GM18867 (cell line): Measurements from ENCODE around the gene CAMK2G.
"Not testable (repeated sequence)": the region's sequence is repeated elsewhere in the genome, so short reads cannot be mapped to it uniquely, and the experiment has no call there.

Experiments used
- ATAC-seq: cut with Tn5 transposase; IDR thresholded peaks from one replicate; pipeline ENCODE4 v1.9.1; 2021; ENCODE audit warnings: mild to moderate bottlenecking, moderate library complexity; ENCODE audit not compliant: unreplicated experiment

CAMK2G gene

DNA sequence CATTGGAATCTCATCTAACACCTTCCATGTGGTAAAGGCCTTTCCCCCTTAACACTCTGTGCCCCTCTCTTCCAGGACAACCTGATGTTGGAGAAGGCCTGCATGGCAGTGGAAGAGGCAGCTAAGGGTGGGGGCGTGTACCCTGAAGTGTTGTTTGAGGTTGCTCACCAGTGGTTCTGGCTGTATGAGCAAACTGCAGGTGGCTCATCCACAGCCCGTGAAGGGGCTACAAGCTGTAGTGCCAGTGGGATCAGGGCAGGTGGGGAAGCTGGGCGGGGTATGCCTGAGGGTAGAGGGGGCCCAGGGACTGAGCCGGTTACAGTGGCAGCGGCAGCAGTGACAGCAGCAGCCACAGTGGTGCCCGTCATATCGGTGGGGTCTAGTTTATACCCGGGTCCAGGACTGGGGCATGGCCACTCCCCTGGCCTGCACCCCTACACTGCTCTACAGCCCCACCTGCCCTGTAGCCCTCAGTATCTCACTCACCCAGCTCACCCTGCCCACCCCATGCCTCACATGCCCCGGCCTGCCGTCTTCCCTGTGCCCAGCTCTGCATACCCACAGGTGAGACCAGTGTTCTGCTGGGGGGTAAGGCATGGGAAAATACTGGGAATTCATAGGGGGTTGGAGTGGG is 75.3 kb downstream of the CAMK2G start:
- ATAC-seq = no peak

DNA sequence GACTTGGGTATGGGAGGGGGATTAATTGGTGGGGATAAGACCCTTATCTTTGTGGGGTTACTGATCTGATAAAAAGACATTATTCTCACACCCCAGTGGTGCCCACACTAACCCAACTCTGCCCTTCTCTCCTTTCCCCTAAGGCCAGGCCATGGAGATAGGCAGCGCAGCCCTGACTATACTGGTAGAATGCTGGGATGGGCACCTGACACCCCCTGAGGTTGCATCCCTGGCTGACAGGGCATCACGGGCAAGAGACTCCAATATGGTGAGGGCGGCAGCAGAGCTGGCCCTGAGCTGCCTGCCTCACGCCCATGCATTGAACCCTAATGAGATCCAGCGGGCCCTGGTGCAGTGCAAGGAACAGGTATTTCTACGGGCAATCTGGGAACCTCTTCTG is 76.3 kb downstream of the CAMK2G start:
- ATAC-seq = no peak

DNA sequence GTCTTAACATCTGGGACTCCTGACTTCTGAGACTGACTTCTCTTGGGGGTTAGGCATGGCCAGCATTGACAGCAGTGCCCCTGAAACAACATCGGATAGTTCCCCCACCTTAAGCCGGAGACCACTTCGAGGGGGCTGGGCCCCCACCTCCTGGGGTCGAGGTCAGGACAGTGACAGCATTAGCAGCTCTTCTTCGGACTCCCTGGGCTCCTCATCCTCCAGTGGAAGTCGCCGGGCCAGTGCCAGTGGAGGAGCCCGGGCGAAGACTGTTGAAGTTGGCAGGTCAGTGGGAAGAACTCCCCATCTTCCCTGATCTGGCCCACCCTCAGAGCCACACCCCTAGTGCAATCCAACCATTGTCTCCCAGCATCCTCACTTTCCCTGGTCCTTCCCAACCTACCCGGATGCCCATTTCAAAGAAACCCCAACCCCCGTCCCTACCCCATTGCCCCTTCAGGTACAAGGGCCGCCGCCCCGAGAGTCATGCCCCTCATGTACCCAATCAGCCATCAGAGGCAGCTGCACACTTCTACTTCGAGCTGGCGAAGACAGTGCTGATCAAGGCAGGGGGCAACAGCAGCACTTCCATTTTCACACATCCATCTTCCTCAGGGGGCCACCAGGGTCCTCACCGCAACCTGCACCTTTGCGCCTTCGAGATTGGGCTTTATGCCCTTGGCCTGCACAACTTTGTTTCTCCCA is 76.9 kb downstream of the CAMK2G start:
- no peak for ATAC-seq

DNA sequence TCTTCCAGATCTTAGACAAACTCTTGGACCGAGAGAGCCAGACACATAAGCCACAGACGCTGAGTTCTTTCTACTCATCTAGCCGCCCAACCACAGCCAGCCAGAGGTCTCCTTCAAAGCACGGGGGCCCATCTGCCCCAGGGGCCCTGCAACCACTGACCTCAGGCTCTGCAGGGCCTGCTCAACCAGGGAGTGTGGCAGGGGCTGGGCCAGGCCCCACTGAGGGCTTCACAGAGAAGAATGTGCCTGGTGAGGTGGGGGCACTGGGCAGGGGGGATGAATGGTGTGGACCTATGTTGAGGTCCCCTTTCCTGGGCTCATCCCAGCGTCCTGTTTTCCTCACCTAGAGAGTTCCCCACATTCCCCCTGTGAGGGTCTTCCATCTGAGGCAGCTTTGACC is 77.6 kb downstream of the CAMK2G start:
- no peak for ATAC-seq

DNA sequence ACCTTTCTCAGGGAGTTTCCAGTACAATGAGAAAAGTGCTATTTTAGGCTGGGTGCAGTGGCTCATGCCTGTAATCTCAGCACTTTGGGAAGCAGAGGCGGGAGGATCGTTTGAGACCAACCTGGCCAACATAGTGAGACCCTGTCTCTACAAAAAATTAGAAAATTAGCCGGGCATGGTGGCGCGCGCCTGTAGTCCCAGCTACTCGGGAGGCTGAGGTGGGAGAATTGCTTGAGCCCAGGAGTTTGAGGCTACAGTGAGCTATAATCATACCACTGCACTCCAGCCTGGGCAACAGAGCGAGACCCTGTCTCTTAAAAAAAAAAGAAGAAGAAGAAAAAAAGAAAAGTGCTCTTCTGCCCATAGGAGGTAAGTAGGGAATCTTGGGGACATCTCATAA is 78.3 kb downstream of the CAMK2G start:
- not testable (repeated sequence) for ATAC-seq

DNA sequence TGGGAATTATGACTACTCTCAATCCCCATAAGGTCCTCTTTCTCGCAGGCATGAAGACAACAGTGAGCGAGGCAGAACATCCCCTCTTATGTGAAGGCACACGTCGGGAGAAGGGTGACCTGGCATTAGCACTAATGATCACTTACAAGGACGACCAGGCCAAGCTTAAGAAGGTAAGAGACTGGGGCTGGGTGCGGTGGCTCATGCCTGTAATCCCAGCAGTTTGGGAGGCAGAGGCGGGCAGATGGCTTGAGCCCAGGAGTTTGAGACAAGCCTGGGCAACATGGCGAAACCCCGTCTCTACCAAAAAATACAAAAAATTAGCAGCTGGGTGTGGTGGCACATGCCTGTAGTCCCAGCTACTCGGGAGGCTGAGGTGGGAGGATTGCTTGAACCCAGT is 78.9 kb downstream of the CAMK2G start:
- ATAC-seq = not testable (repeated sequence)

DNA sequence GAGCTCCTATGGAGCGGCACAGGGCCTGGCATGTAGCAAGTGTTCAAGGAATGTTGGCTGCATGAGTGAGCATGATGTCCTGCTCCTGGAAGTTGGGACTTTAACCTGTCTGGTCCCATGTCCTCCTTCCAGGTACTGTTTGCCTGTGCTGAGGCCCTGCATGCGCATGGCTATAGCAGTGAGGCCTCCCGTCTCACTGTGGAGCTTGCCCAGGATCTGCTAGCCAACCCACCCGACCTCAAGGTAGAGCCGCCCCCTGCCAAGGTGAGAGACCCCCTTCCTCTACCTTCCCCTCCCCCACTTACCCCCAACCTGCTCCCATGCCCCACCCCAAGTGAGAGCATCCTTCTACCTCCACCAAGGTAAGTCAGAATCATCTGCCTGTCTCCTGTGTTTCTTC is 80.9 kb downstream of the CAMK2G start:
- ATAC-seq = no peak

DNA sequence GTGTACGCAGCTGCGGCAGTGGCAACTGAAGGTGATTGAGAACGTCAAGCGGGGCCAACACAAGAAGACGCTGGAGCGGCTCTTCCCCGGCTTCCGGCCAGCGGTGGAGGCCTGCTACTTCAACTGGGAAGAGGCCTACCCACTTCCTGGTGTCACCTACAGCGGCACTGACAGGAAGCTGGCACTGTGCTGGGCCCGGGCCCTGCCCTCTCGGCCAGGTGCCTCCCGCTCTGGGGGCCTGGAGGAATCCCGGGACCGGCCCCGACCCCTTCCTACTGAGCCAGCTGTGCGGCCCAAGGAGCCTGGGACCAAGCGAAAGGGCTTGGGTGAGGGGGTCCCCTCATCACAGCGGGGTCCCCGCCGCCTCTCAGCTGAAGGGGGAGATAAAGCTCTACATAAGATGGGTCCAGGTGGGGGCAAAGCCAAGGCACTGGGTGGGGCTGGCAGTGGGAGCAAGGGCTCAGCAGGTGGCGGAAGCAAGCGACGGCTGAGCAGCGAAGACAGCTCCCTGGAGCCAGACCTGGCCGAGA is 82.4 kb downstream of the CAMK2G start:
- no peak for ATAC-seq

DNA sequence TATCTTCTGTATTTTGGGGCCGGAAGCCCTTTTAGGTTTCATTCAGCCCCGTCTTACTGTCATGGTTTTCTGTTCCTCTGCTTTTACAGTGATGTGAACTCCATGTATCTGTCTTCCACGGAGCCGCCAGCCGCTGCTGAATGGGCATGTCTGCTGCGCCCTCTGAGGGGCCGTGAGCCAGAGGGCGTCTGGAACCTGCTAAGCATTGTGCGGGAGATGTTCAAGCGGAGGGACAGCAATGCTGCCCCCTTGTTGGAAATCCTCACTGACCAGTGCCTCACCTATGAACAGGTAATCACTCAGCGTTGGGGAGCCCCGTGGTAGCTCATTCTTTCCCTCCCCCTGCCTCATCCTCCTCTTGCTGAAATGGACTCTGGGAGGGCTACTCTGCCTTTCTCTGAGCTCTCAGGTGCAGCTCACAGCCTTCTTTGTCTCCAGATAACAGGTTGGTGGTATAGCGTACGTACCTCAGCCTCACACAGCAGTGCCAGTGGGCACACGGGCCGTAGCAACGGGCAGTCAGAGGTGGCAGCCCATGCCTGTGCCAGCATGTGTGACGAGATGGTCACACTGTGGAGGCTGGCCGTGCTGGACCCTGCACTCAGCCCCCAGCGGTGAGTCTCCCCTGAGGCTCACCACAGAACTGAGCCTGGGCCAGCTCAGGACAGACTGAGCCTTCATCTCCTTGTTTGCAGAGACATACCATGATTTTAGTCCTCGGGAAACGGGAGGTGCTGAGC is 83.3 kb downstream of the CAMK2G start:
- no peak for ATAC-seq

DNA sequence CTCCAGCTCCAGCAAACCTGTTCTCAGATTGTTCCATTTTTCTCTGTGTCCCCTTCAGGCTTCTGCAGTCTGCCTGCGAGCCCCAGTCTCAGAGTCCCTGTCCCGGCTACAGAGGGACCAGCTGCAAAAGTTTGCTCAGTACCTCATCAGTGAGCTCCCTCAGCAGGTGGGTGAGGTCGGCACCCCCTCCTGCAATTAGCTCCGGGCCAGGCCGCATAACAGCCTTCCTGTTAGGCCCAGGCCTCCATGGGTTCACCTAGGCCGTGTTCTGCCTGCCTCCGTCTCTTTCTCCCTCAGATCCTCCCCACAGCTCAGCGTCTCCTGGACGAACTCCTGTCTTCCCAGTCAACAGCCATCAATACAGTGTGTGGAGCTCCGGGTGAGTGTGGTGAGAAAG is 84.7 kb downstream of the CAMK2G start:
- ATAC-seq = no peak

DNA sequence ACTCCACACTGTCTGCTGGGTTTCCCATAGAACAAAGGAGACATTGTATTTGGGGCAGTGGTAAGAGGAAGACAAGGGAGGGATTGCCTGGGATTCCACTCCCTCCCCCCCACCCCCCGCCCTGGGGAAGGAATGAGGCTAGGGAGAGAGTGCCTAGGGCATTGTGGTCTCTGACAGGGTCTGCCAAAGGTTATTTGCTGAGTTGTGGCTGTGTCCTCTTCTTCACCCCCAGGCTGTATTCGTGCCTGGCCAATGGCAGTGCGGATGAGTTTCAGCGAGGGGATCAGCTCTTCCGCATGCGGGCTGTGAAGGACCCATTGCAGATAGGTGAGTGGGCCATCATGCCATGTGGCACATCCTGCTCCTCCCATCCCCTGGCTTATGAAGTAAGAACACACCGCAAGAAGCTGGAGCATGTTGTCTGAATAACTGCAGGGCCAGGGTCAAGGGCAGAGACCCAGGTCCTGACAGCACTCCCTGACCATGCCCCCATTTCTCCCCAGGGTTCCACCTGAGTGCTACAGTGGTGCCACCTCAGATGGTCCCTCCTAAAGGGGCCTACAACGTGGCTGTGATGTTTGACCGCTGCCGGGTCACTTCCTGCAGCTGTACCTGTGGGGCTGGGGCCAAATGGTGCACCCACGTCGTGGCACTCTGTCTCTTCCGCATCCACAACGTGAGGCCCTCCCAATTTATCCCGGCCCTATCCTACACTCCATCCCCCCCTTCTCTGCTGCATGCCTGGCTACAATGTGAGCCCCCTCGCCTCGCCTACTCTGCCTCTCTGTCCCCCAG is 85.3 kb downstream of the CAMK2G start:
- ATAC-seq = no peak

DNA sequence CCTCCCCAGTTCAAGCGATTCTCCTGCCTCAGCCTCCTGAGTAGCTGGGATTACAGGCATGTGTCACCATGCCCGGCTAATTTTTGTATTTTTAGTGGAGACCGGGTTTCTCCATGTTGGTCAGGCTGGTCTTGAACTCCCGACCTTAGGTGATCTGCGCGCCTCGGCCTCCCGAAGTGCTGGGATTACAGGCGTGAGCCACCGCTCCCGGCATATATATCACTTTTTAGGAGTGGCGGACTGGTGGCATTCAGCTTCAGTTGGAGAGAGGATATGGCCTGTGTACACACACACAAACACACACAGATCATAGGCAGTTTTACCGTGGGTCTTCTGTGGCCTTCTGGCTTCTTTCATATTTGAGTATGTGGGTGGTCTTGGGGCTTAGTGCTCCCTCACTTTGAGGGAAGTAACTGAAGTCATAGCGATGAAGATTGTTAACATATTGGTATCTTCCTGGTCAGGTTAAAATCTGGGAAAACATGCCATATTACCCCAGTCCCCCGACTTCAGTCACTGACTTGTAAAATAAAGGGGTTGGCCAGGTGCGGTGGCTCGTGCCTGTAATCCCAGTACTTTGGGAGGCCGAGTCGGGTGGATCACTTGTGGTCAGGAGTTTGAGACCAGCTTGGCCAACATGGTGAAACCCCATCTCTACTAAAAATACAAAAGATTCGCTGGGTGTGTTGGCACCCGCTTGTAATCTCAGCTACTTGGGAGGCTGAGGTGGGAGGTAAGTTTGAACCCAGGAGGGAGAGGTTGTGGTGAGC is 87.1 kb downstream of the CAMK2G start:
- not testable (repeated sequence) for ATAC-seq

DNA sequence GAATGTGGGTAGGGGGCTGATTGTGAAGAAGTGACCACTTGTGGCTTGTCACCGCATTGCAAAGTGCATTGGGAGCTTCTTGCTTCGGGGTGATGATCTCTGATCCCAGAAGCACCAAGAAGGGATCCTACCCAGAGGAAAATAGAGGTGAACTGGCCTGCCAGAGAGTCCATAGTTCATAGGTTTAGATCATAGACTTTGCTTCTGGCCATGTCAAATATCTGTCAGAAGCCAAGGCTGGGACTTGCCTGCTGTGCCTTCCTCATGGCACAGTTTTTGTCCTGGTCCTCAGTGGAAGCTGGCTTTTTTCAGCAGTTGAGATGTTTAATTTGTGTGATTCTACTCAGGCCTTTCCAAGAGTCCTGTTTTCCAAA is 87.9 kb downstream of the CAMK2G start:
- ATAC-seq = no peak

DNA sequence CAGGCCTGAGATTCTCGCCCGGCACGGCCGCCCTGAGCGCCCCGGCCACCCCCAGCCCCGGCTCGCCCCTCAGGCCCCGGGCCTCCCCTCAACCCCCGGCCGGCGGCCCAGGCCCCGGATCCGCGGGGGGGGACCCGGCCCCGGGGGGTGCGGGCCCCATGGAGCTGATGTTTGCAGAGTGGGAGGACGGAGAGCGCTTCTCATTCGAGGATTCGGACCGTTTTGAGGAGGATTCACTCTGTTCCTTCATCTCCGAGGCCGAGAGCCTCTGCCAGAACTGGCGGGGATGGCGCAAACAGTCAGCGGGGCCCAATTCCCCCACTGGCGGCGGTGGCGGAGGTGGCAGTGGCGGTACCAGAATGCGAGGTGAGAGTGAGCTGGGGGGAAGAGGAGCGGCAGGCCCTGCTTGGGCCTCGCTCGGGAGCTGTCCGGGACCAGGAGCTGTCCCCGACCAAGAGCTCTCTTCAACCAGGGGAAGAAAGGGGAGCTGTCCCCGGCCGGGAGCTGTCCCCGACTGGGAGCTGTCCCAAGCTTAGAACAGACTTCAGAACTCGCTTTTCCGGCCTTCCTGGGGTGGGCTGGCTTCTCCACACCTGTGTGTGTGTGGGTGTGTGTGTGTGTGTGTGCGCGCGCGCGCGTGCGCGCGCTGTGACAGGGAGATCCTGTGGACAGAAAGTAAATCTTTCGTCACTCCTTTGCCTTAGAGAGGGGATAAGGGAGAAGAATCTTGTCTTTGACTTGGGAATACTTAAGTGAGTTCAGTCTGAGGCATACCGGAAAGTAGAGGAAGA is 88.4 kb downstream of the CAMK2G start:
- peak; percentile 28 for ATAC-seq

DNA sequence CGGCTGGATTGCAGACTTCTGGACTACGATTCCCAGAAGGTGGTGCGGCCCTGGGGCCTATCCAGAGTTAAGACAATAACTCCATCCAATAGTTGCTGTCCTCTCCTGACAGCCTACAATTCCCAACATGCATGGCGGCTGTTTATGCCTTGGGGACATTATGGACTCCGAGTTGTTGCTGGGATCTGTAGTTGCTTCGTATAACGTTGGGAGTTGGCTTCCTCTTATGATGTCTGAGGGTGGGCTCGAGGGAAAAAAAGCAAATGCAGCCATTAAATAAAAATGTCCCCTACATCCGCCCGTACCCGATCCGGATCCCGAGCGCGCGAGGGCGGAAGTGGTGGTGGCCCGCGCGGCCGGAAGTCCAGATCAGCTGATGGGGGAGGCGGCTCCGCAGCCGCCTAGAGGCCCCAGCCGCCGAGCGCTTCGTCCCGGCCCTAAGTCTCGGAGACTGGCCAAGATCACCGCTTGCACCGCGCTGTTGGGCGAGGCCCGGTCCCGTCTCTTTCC is 89.1 kb downstream of the CAMK2G start, which contains the start of gene ZSWIM8:
ZSWIM8 (plus strand) TSS at position 396 of the 510 bp plus-strand sequence. CDS start 273 bp downstream, outside the sequence.
- ATAC-seq = peak; percentile 69

DNA sequence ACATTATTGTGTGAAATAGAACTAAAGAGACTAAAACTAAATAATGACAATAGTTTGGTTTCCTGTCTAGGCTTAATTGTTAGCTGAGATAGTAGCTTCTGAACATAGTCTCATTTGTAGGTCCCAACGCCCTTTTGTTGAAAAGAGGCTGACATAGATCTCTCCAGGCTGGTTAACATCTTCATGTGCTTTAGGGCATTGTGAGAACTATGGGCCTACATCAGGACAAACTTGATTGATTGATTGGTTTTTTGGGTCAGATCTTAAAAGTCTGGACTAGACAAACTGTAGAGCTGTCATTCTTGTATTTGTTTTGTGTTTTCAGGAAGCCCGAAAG is 91.6 kb downstream of the CAMK2G start:
- ATAC-seq = no peak

DNA sequence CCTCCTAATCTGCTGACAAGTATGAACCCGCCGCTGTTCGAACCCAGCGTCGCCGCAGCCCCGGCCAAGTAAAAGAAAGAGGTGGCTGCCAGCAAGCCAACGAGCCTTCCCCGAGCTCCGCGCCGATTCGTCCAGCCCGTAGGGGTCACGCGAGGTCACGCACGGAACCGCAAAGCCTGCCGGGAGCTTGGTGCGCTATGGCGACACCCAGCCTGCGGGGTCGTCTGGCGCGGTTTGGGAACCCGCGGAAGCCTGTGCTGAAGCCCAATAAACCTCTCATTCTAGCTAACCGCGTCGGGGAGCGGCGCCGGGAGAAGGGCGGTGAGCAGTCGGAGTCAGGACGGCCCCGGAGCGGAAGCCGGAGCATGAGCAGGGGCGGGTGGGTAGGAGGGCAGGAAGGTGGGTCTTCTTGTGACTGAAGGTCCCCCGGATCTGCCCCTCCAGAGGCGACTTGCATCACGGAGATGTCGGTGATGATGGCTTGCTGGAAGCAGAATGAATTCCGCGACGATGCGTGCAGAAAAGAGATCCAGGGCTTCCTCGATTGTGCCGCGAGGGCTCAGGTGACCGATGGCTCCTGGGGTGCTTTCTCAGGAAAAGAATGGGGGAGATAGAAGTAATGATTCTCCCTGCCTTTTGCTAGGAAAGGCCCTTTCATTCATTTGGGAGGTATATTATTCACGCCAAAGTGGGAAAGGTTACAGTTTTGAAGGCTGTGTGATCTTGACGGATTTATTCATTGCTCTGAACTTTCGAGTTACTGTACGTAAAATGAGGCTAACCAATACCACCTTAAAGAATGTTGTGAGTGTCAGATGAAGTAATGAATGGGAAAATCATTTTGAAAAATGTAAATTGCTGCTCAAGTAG is 92.2 kb downstream of the CAMK2G start, which contains the start of gene CHCHD1:
CHCHD1 (plus strand) TSS at position 170 of the 870 bp plus-strand sequence; CDS start at position 198, 28 bp downstream.
- ATAC-seq = peak; percentile 53

DNA sequence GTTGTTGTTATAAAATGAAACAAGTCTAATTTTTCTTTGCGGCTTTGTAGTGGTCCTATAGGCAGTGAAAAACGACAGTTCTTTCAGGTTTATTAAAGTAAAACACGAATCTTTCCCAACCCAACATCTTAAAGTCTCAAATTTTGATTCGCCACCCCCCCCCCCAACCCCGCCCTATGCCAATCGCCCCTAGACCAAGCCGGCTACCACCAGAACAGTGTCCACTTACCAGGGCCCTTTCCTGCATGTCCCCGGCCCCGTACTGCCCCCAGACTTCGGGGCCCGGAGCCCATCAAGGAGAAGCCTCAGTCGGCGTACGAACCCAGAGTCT is 92.8 kb downstream of the CAMK2G start:
- ATAC-seq = no peak
